Nephron (organoid): Measurements from ENCODE around the gene NOP16.

Experiments used
- H3K27ac Mint-ChIP-seq, 3 experiments: 2 replicates each; pipeline ENCODE4 v1.8.0; 2020; ENCODE audit warnings: mixed read lengths in 3 of 3, mild to moderate bottlenecking in 2 of 3, moderate library complexity in 1 of 3
- H3K27me3 Mint-ChIP-seq: 2 replicates; pipeline ENCODE4 v1.8.0; 2021; ENCODE audit warnings: low read depth, mild to moderate bottlenecking, moderate library complexity, mixed read lengths
- H3K36me3 Mint-ChIP-seq: 2 replicates; pipeline ENCODE4 v1.8.0; 2020; ENCODE audit warnings: low read depth, mixed read lengths
- H3K4me1 Mint-ChIP-seq: 2 replicates; pipeline ENCODE4 v1.8.0; 2020; ENCODE audit warnings: mixed read lengths
- H3K4me3 Mint-ChIP-seq, 3 experiments: 2 replicates each; pipeline ENCODE4 v1.8.0; 2020; ENCODE audit warnings: mild to moderate bottlenecking in 3 of 3, mixed read lengths in 3 of 3, moderate library complexity in 2 of 3
- H3K9me3 Mint-ChIP-seq: 2 replicates; pipeline ENCODE4 v1.8.0; 2020; ENCODE audit warnings: mixed read lengths
- CTCF ChIP-seq, 3 experiments: fragments of 200-600 bp; sonication (generic); IDR thresholded peaks; one replicate each; pipeline ENCODE4 v1.5.0; 2021; ENCODE audit warnings: antibody characterized with exemption in 3 of 3; ENCODE audit not compliant: unreplicated experiment in 3 of 3

Gene NOP16

GRCh38 chr5:176401281-176402205, 13.1 kb upstream of the NOP16 start:
- H3K9me3 Mint-ChIP-seq: no peaks in the 10 kb centered on the region
- H3K4me1 Mint-ChIP-seq: peaks cover 22% of the 10 kb centered on the region
- peak overlapping the region in 2 of 3 experiments; percentile 15 to 57 for H3K27ac Mint-ChIP-seq
- TF ChIP-seq CTCF (IDR thresholded peaks at IDR 0.05; ENCODE audit: unreplicated experiment in 3 of 3): no peak
- H3K36me3 Mint-ChIP-seq: peaks cover 6% of the 10 kb centered on the region
- no peak overlapping the region for H3K4me3 Mint-ChIP-seq
- no peaks in the 10 kb centered on the region for H3K27me3 Mint-ChIP-seq

- Mint-ChIP-seq H3K4me1 (peaks cover 28% of the 10 kb centered on the region), H3K36me3 (peaks cover 6% of the 10 kb centered on the region), H3K27me3 (no peaks in the 10 kb centered on the region), H3K27ac (peak overlapping the region in 2 of 3 experiments; percentile 29 to 57), H3K9me3 (no peaks in the 10 kb centered on the region), H3K4me3 (no peak overlapping the region)
- TF ChIP-seq CTCF (IDR thresholded peaks at IDR 0.05; ENCODE audit: unreplicated experiment in 3 of 3): no peak
These were observed 12.2 kb upstream of the NOP16 start for GRCh38 chr5:176400382-176401156.

GRCh38 chr5:176397736-176398420, 9.5 kb upstream of the NOP16 start:
- peaks cover 34% of the 10 kb centered on the region for H3K4me1 Mint-ChIP-seq
- H3K4me3 Mint-ChIP-seq: peak overlapping the region in 1 of 3 experiments; percentile 50
- H3K27me3 Mint-ChIP-seq: no peaks in the 10 kb centered on the region
- H3K27ac Mint-ChIP-seq: peak overlapping the region in 2 of 3 experiments; percentile 55 to 80
- H3K9me3 Mint-ChIP-seq: no peaks in the 10 kb centered on the region
- no peak for TF ChIP-seq CTCF (IDR thresholded peaks at IDR 0.05; ENCODE audit: unreplicated experiment in 3 of 3)
- peaks cover 6% of the 10 kb centered on the region for H3K36me3 Mint-ChIP-seq

- H3K36me3 Mint-ChIP-seq: peaks cover 9% of the 10 kb centered on the region
- H3K27ac Mint-ChIP-seq: peak overlapping the region; percentile 92 to 96 (median 93)
- no peaks in the 10 kb centered on the region for H3K9me3 Mint-ChIP-seq
- peak overlapping the region; percentile 10 to 63 (median 56) for H3K4me3 Mint-ChIP-seq
- H3K4me1 Mint-ChIP-seq: peaks cover 27% of the 10 kb centered on the region
- H3K27me3 Mint-ChIP-seq: no peaks in the 10 kb centered on the region
- no peak for TF ChIP-seq CTCF (IDR thresholded peaks at IDR 0.05; ENCODE audit: unreplicated experiment in 3 of 3)
These were observed 7.9 kb upstream of the NOP16 start for GRCh38 chr5:176396330-176396729.

GRCh38 chr5:176394881-176395675, 6.7 kb upstream of the NOP16 start:
- Mint-ChIP-seq H3K36me3 (peaks cover 9% of the 10 kb centered on the region), H3K27me3 (no peaks in the 10 kb centered on the region), H3K9me3 (no peaks in the 10 kb centered on the region), H3K4me3 (peak overlapping the region in 1 of 3 experiments; percentile 5), H3K27ac (peak overlapping the region; percentile 69 to 95 (median 78)), H3K4me1 (peaks cover 18% of the 10 kb centered on the region)
- no peak for TF ChIP-seq CTCF (IDR thresholded peaks at IDR 0.05; ENCODE audit: unreplicated experiment in 3 of 3)
